Measurements from ENCODE around the gene DUSP10. TPM values are rescaled to one million over a fixed set of nuclear protein-coding genes. Genes with fewer than 3 reads are reported as not detected.

DUSP10 gene
- polyA plus RNA-seq, 3 donors = 10.4 to 41.1 (median 12.7) TPM

DNA sequence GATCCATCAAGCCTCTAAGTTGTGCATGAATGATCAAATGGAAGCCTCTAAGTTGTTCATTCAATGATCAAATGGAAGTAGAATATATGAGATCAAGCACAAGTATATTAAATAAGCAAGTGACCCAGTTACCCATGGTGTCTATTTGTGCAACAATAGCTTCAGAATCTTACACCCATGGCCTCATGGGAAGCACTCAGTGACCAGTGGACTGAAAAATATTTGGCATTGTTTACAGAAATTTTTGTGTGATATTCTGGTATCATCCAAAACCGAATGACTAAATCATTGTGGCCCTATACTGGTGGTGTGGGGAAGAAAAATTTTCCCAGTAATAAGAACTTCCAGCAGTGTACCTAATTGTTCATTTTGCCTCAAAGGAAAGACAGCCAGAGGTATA lies 46.6 kb downstream of the DUSP10 start:
- Mint-ChIP-seq H3K27ac (no peak overlapping the region), H3K4me1 (peaks cover 35% of the 10 kb centered on the region), H3K27me3 (ENCODE audit: low read depth in 3 of 3) (no peaks in the 10 kb centered on the region), H3K36me3 (no peaks in the 10 kb centered on the region), H3K4me3 (no peak overlapping the region), H3K9me3 (peaks cover 4 to 9% (median 6%) of the 10 kb centered on the region in 7 donors)
- no peaks in the 10 kb centered on the region for H3K27me3 ChIP-seq (ENCODE audit: control insufficient read depth in 2 of 2, insufficient read depth in 2 of 2, low read length in 2 of 2)
- no peaks in the 10 kb centered on the region for H4K20me1 ChIP-seq (ENCODE audit: insufficient read depth, low read length)
- no peak overlapping the region for H3K4me3 ChIP-seq (replicated peaks in 1 of 3; ENCODE audit: low read depth in 2 of 3, low read length in 3 of 3)
- intact Hi-C loops (cut with micrococcal nuclease) = loop anchor here in 1 of 2 donors (5.0 kb wide), 1 partner anchor 47 kb away; the partner anchor contains the start of gene DUSP10
- no peak overlapping the region for H3K9ac ChIP-seq (ENCODE audit: insufficient read depth, low read length, poor library complexity, severe bottlenecking)
- H3K4me1 ChIP-seq (ENCODE audit: control insufficient read depth in 1 of 2, insufficient read depth in 2 of 2, low read length in 2 of 2) = peaks cover 39 to 41% of the 10 kb centered on the region in 2 donors
- H3K4me2 ChIP-seq (replicated peaks; ENCODE audit: extremely low read depth, low read length, poor library complexity, severe bottlenecking) = no peak overlapping the region
- DNase-seq = no peak
- no peaks in the 10 kb centered on the region for H3K79me2 ChIP-seq (ENCODE audit: insufficient read depth, low read length)
- TF ChIP-seq, protein P1, sequence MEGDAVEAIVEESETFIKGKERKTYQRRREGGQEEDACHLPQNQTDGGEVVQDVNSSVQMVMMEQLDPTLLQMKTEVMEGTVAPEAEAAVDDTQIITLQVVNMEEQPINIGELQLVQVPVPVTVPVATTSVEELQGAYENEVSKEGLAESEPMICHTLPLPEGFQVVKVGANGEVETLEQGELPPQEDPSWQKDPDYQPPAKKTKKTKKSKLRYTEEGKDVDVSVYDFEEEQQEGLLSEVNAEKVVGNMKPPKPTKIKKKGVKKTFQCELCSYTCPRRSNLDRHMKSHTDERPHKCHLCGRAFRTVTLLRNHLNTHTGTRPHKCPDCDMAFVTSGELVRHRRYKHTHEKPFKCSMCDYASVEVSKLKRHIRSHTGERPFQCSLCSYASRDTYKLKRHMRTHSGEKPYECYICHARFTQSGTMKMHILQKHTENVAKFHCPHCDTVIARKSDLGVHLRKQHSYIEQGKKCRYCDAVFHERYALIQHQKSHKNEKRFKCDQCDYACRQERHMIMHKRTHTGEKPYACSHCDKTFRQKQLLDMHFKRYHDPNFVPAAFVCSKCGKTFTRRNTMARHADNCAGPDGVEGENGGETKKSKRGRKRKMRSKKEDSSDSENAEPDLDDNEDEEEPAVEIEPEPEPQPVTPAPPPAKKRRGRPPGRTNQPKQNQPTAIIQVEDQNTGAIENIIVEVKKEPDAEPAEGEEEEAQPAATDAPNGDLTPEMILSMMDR (IDR thresholded peaks at IDR 0.05) = no peak
- no peak overlapping the region for H3K27ac ChIP-seq (ENCODE audit: low read depth in 1 of 2, low read length in 2 of 2)
- WGBS (ENCODE audit: insufficient coverage) = no CpG with 5 or more reads among the region's 1 CpG
- no peaks in the 10 kb centered on the region for H3K36me3 ChIP-seq (replicated peaks in 1 of 2; ENCODE audit: control insufficient read depth in 1 of 2, insufficient read depth in 2 of 2, low read length in 2 of 2)
- no peak overlapping the region for H2AFZ ChIP-seq (ENCODE audit: insufficient read depth, low read depth, low read length, poor library complexity, severe bottlenecking)
- H3K9me3 ChIP-seq (replicated peaks in 1 of 2; ENCODE audit: control insufficient read depth in 1 of 2, insufficient read depth in 1 of 2, low read length in 2 of 2) = peaks cover 0 to 5% of the 10 kb centered on the region in 2 donors

DNA sequence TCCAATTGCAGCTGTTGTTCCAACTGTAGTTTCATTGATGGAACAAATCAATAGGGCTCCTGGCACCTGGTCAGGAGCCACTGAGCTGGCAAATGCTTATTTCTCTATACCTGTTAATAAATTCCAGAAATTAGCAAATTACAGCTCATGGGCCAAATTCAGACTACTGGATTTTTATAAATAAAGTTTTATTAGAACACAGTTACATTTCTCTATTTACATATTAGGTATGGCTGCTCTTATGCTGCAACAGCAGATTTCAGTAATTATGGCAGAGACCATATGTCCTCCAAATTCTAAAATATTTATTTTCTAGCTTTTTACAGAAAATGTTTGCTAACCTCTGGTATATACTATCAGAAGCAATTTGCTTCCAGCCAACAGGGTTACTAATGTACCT lies 47.8 kb downstream of the DUSP10 start:
- Histone ChIP-seq H3K79me2 (ENCODE audit: insufficient read depth, low read length) (no peaks in the 10 kb centered on the region), H3K9ac (ENCODE audit: insufficient read depth, low read length, poor library complexity, severe bottlenecking) (no peak overlapping the region), H3K27me3 (ENCODE audit: control insufficient read depth in 2 of 2, insufficient read depth in 2 of 2, low read length in 2 of 2) (no peaks in the 10 kb centered on the region), H3K36me3 (replicated peaks in 1 of 2; ENCODE audit: control insufficient read depth in 1 of 2, insufficient read depth in 2 of 2, low read length in 2 of 2) (no peaks in the 10 kb centered on the region), H3K4me2 (replicated peaks; ENCODE audit: extremely low read depth, low read length, poor library complexity, severe bottlenecking) (no peak overlapping the region), H3K4me3 (replicated peaks in 1 of 3; ENCODE audit: low read depth in 2 of 3, low read length in 3 of 3) (no peak overlapping the region), H2AFZ (ENCODE audit: insufficient read depth, low read depth, low read length, poor library complexity, severe bottlenecking) (no peak overlapping the region), H3K9me3 (replicated peaks in 1 of 2; ENCODE audit: control insufficient read depth in 1 of 2, insufficient read depth in 1 of 2, low read length in 2 of 2) (peaks cover 0 to 5% of the 10 kb centered on the region in 2 donors), H3K27ac (ENCODE audit: low read depth in 1 of 2, low read length in 2 of 2) (no peak overlapping the region), H4K20me1 (ENCODE audit: insufficient read depth, low read length) (no peaks in the 10 kb centered on the region), H3K4me1 (ENCODE audit: control insufficient read depth in 1 of 2, insufficient read depth in 2 of 2, low read length in 2 of 2) (peaks cover 27 to 29% of the 10 kb centered on the region in 2 donors)
- TF ChIP-seq, protein P1 (IDR thresholded peaks at IDR 0.05) = no peak
- intact Hi-C loops (cut with micrococcal nuclease) = no loop called here
- Mint-ChIP-seq H3K9me3 (peaks cover 2 to 9% (median 6%) of the 10 kb centered on the region in 7 donors), H3K4me3 (no peak overlapping the region), H3K36me3 (no peaks in the 10 kb centered on the region), H3K4me1 (peaks cover 30% of the 10 kb centered on the region), H3K27ac (no peak overlapping the region), H3K27me3 (ENCODE audit: low read depth in 3 of 3) (no peaks in the 10 kb centered on the region)
- no peak for DNase-seq
